ENCODE data around the gene E4F1. TPM values are rescaled to one million over a fixed set of nuclear protein-coding genes. Genes with fewer than 3 reads are reported as not detected.

Gene E4F1
- total and polyA plus RNA-seq, 10 of the 15 experiments (the other 5 are each of a cell fraction or from before 2014, with no cell fraction given) = 0.23 to 36.5 (median 14.5) TPM

GRCh38 chr16:2226918-2227317 is 3.5 kb downstream of the E4F1 start:
- FAIRE-seq (no peak), ATAC-seq (no peak), DNase-seq (ENCODE audit: low read depth, low spot score) (no peak)
- POLR2A ChIA-PET = interaction anchor here (2.1 kb wide), 1 partner anchor 12 kb away, joined by 7 read pairs; the partner anchor contains the start of gene PGP
- Histone ChIP-seq H2AFZ (ENCODE audit: control insufficient read depth, low read depth, low read length) (no peak overlapping the region), H3K9me3 (replicated peaks; ENCODE audit: control insufficient read depth, insufficient read depth, low read length) (no peaks in the 10 kb centered on the region), H3K27me3 (replicated peaks in 1 of 2; ENCODE audit: control insufficient read depth in 2 of 2, insufficient read depth in 2 of 2, low read length in 1 of 2) (no peaks in the 10 kb centered on the region), H3K4me3 (no peak overlapping the region), H3K36me3 (ENCODE audit: control insufficient read depth in 2 of 2, insufficient read depth in 2 of 2, low read length in 1 of 2) (peaks cover 4 to 23% of the 10 kb centered on the region in 2 experiments; a peak in 3 of 4 replicates), H3K27ac (ENCODE audit: control insufficient read depth, insufficient read depth) (no peak overlapping the region), H3K79me2 (ENCODE audit: control insufficient read depth, insufficient read depth, low read length) (peaks cover 27% of the 10 kb centered on the region), H4K20me1 (ENCODE audit: control insufficient read depth, insufficient read depth) (no peaks in the 10 kb centered on the region), H3K4me1 (ENCODE audit: control insufficient read depth, insufficient read depth, low read length) (peaks cover 5% of the 10 kb centered on the region; the same call in 1 of the 2 replicates), H3K9ac (ENCODE audit: control insufficient read depth, insufficient read depth, low read length) (no peak overlapping the region), H3K4me2 (ENCODE audit: control insufficient read depth, insufficient read depth) (no peak overlapping the region)
- CTCF ChIA-PET = interaction anchor here (1.1 to 1.6 kb wide), 2 partner anchors 24 to 171 kb away, joined by 3 read pairs; partner anchors contain the start of gene ECI1
- BruUV-seq (replicated peaks) = no TSS peak
- in situ Hi-C loops (cut with MboI) (no loop called here), intact Hi-C loops (cut with micrococcal nuclease; ENCODE audit: unreplicated experiment) (no loop called here)
- 94% methylated on average over 6 of the region's 6 CpGs for WGBS (ENCODE audit: insufficient coverage, insufficient replicate concordance, low lambda C conversion rate, missing lambda C conversion rate)
- RAD21 ChIA-PET (ENCODE audit: unreplicated experiment) = no interaction called here
- TF ChIP-seq RFX5 (IDR thresholded peaks at IDR 0.05; ENCODE audit: low read depth, low read length) = no peak
- SMC1A ChIA-PET (ENCODE audit: uncharacterized antibody, unreplicated experiment) = interaction anchor here (1.6 kb wide), 1 partner anchor 25 kb away, joined by 3 read pairs; the partner anchor contains the start of gene ECI1

GRCh38 chr16:2228161-2228824 is 4.9 kb downstream of the E4F1 start:
- H2AFZ ChIP-seq (ENCODE audit: control insufficient read depth, low read depth, low read length) = no peak overlapping the region
- peaks cover 27% of the 10 kb centered on the region for H3K79me2 ChIP-seq (ENCODE audit: control insufficient read depth, insufficient read depth, low read length)
- H3K9ac ChIP-seq (ENCODE audit: control insufficient read depth, insufficient read depth, low read length) = no peak overlapping the region
- H3K9me3 ChIP-seq (replicated peaks; ENCODE audit: control insufficient read depth, insufficient read depth, low read length) = no peaks in the 10 kb centered on the region
- in situ Hi-C loops (cut with MboI) (no loop called here), intact Hi-C loops (cut with micrococcal nuclease; ENCODE audit: unreplicated experiment) (no loop called here)
- H3K4me2 ChIP-seq (ENCODE audit: control insufficient read depth, insufficient read depth) = no peak overlapping the region
- DNase-seq (ENCODE audit: low read depth, low spot score) (no peak), FAIRE-seq (no peak), ATAC-seq (no peak)
- no TSS peak for BruUV-seq (replicated peaks)
- ChIA-PET RAD21 (ENCODE audit: unreplicated experiment) (no interaction called here), SMC1A (ENCODE audit: uncharacterized antibody, unreplicated experiment) (no interaction called here), POLR2A (no interaction called here), CTCF (no interaction called here)
- no peaks in the 10 kb centered on the region for H4K20me1 ChIP-seq (ENCODE audit: control insufficient read depth, insufficient read depth)
- H3K27me3 ChIP-seq (replicated peaks in 1 of 2; ENCODE audit: control insufficient read depth in 2 of 2, insufficient read depth in 2 of 2, low read length in 1 of 2) = no peaks in the 10 kb centered on the region
- no peak overlapping the region for H3K27ac ChIP-seq (ENCODE audit: control insufficient read depth, insufficient read depth)
- no peak overlapping the region for H3K4me3 ChIP-seq
- peaks cover 5% of the 10 kb centered on the region; the same call in 1 of the 2 replicates for H3K4me1 ChIP-seq (ENCODE audit: control insufficient read depth, insufficient read depth, low read length)
- WGBS (ENCODE audit: insufficient coverage, insufficient replicate concordance, low lambda C conversion rate, missing lambda C conversion rate) = 92% methylated on average over 25 of the region's 25 CpGs
- TF ChIP-seq TCF7 (IDR thresholded peaks at IDR 0.05; ENCODE audit: borderline replicate concordance) (no peak), TARDBP (IDR thresholded peaks at IDR 0.05; ENCODE audit: borderline replicate concordance) (no peak), ZBTB11 (CRISPR knock-in tag; IDR thresholded peaks at IDR 0.05) (no peak), RAD21 (IDR thresholded peaks at IDR 0.05; ENCODE audit: insufficient read depth, low read depth, low read length) (no peak), ZNF274 (IDR thresholded peaks at IDR 0.05; ENCODE audit: insufficient read depth, insufficient read length) (no peak), BHLHE40 (IDR thresholded peaks at IDR 0.05; ENCODE audit: borderline replicate concordance in 1 of 2, low read depth in 2 of 2, low read length in 1 of 2) (no peak), CBFB (IDR thresholded peaks at IDR 0.05; ENCODE audit: low read depth) (no peak), SMAD1 (IDR thresholded peaks at IDR 0.05; ENCODE audit: low read depth, partially characterized antibody) (no peak)
- H3K36me3 ChIP-seq (ENCODE audit: control insufficient read depth in 2 of 2, insufficient read depth in 2 of 2, low read length in 1 of 2) = peaks cover 4 to 30% of the 10 kb centered on the region in 2 experiments; a peak in 3 of 4 replicates
